ENCODE data around the gene SSTR1.

- TF ChIP-seq REST (IDR thresholded peaks at IDR 0.05; ENCODE audit: low read depth) (no peak), CTCF (IDR thresholded peaks at IDR 0.05 in 2 of 3, conservative IDR thresholded peaks at IDR 0.05 in 1 of 3; ENCODE audit: borderline replicate concordance in 1 of 3, insufficient read depth in 1 of 3, low read depth in 2 of 3, low read length in 2 of 3) (no peak), SP1 (IDR thresholded peaks at IDR 0.05; ENCODE audit: low read depth) (no peak), FOSL1 (IDR thresholded peaks at IDR 0.05; ENCODE audit: low read depth) (no peak), TCF7L2 (IDR thresholded peaks at IDR 0.05; ENCODE audit: borderline replicate concordance, extremely low read depth, insufficient read depth, insufficient read length) (no peak), POLR2A (IDR thresholded peaks at IDR 0.05; ENCODE audit: borderline replicate concordance, extremely low read depth, insufficient read depth, insufficient read length) (no peak)
Observed at GRCh38 chr14:38233218-38233617, 25.5 kb downstream of the SSTR1 start.

Measured in HCT116 (cell line).